ENCODE results near the gene ATCAY.

DNA sequence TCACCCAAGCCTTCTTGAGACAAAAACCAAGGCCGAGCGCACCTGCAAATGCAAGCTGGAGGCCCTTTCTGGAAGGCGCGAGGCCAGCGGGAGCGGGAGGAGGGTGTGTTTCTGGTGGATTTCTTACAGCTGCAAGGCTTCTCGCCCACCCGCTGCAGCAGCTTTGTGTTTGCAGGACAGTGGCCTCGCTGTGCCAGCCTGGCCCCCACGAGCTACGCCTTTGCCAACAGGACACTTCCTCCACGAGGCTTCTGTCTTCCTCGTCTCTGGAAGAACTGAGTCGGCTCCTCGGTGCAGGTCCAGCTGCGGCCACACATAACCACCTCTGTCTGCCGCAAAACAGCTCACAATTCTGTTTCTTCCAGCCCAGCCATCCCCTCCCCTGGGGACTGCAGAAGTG, 10.1 kb downstream of the ATCAY start:
- no peak for TF ChIP-seq CTCF (IDR thresholded peaks at IDR 0.05)
- no peak for TF ChIP-seq EP300 (IDR thresholded peaks at IDR 0.05)
- no peak for TF ChIP-seq POLR2A (IDR thresholded peaks at IDR 0.05)

Measured in gastroesophageal sphincter (tissue), 3 donors.